ENCODE results near the gene MIEF2.

DNA sequence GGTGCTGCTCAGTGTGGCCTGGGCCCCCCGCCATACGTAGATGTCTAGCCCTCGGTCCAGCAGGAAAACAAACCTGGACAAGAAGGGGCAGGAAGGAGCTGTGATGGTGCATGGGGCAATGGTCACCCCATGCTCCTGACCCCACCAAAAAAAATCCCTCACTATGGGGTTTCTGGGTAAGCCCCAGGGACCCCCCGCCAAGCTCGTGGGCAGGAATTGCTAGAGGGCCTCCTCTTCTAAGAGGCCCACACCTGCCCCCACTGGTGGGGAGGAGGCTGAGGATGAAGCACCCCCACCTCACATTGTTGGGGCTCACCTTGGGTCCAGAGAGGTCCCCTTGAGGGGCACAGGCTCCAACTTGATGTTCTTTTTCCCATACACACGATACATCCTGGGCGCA, 11.7 kb upstream of the MIEF2 start:
- TF ChIP-seq, protein P1, sequence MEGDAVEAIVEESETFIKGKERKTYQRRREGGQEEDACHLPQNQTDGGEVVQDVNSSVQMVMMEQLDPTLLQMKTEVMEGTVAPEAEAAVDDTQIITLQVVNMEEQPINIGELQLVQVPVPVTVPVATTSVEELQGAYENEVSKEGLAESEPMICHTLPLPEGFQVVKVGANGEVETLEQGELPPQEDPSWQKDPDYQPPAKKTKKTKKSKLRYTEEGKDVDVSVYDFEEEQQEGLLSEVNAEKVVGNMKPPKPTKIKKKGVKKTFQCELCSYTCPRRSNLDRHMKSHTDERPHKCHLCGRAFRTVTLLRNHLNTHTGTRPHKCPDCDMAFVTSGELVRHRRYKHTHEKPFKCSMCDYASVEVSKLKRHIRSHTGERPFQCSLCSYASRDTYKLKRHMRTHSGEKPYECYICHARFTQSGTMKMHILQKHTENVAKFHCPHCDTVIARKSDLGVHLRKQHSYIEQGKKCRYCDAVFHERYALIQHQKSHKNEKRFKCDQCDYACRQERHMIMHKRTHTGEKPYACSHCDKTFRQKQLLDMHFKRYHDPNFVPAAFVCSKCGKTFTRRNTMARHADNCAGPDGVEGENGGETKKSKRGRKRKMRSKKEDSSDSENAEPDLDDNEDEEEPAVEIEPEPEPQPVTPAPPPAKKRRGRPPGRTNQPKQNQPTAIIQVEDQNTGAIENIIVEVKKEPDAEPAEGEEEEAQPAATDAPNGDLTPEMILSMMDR (conservative IDR thresholded peaks at IDR 0.05; ENCODE audit: low read depth, low read length) = no peak
- TF ChIP-seq EZH2 (IDR thresholded peaks at IDR 0.05; ENCODE audit: low read length, unreplicated experiment) = no peak

Data from PC-3 (cell line).